GM21723 (cell line): ENCODE data around the gene BTG4.

ENCODE experiments used
- ATAC-seq: cut with Tn5 transposase; IDR thresholded peaks from one replicate; pipeline ENCODE4 v1.9.1; 2021; ENCODE audit warnings: mild to moderate bottlenecking, moderate library complexity; ENCODE audit not compliant: unreplicated experiment

Gene BTG4

GRCh38 chr11:111538407-111539114, 26.4 kb upstream of the BTG4 start:
- no peak for ATAC-seq

DNA sequence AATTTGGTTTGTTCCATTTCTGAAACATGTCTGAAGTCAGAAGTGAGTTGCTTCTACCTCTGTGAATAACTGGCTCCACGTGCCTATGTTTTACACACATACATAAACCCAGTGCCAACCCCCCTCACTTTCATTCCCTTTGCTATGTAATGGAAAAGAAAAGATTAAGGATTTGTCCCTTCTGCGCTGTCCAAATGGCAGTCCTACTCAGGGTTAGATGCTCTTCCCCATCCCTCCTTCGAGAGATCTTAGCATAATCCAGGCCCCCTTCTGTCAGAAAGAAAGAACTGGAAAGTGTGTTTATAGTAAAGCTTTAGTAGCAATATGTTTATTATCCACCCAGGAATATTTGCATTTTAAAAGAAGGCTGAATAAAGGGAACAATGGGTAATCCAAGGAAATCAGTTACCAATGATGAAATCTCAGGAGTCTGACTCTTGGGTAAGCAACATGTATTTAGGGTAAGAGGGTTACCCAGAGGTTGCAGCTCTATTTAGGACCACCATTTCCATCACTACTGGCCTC, 25.2 kb upstream of the BTG4 start:
- ATAC-seq: no peak

- ATAC-seq: no peak
These were observed 23.1 kb upstream of the BTG4 start for GRCh38 chr11:111535281-111535680.

- ATAC-seq: no peak
These were observed 20.2 kb upstream of the BTG4 start for GRCh38 chr11:111532365-111532709.

DNA sequence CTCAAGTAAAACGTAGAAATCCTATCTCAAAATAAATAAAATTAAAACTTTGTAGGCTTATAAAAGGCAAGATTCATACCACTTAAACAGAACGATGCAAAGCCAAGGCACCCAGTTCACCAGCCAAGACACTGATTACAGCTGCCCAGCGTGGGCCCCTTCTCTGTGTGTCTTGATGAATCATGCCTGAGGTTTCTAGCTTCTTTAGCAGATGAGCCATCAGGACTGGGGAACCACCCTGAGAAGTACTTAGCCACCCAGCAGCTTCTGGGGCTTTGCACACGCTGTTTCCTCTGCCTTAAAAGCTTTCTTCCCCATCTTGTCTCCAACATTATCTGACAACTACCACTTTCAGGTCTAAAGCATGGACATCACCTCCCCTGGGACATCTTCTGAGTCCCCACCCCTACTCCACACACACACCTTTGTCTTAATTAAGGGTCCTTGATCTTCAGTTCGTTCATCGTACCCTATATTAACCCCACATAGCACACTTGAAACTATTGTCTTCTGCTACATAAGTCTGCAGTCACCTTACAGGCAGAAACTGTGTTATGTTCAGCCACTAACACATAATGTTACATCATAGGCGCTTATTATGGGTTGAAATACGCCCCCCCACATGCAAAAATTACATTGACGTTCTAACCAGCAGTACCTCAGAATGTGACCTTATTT, 19.6 kb upstream of the BTG4 start:
- ATAC-seq: peak; percentile 87

GRCh38 chr11:111531136-111531535, 18.9 kb upstream of the BTG4 start:
- no peak for ATAC-seq

GRCh38 chr11:111530091-111530490, 17.9 kb upstream of the BTG4 start:
- ATAC-seq: no peak

GRCh38 chr11:111528557-111528956, 16.4 kb upstream of the BTG4 start:
- ATAC-seq: no peak

DNA sequence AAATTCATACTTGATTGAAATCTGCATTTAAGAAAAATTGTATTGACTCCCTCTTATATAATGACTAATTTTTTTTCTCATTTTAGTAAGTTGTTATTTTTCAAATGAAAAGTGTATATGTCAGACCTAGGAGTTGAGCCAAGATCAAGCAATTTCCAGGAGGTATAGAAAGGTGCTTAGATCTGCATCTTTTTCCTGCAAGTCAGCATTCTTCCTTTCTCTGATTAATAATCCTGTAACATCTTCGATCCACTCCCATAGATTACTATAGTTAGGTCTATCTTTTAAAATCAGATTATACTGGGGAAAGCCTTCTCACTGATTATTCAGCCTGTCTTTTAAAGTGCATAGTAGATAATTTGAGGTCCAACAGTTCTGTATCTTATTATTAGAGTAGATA, 15.1 kb upstream of the BTG4 start:
- ATAC-seq: no peak

DNA sequence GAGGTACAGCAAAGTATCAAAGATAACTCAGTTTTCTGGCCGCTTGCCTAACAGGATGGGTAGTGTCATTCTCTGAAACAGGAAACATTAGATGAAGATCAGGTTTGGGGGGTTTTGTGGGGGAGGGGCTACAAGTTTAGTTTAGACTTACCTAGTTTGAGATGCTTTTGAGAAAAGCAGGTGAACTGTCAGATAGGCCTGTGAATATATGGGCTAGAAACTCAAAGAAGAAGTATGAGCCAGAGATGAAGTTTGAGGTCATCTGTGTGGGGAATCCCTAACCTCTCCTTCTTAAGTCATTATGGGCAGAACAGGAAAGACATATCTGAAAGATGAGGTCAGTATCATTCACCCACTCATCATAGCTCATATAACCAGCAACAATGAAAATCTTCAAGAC, 14.3 kb upstream of the BTG4 start:
- no peak for ATAC-seq

GRCh38 chr11:111525456-111525855, 13.3 kb upstream of the BTG4 start:
- ATAC-seq: no peak

DNA sequence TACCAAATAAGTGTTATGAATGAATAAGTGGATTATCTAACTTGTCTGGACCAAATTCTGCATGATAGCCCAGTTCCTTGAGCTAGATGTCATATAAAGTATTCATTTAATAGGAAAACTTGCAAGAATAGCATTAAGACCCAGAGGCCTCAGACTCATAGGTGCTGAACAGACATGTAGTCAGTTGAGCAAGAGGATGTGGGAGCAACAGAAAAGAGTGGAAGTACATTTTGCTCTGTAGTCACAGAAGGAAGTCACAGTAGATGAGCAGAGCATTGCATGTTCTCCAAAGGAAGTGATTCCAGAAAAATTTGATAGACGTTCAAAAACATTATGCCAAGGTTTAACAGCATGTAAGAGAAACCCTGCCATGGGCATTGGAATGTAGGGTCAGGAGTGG, 11.9 kb upstream of the BTG4 start:
- no peak for ATAC-seq

- no peak for ATAC-seq
These were observed 11.2 kb upstream of the BTG4 start for GRCh38 chr11:111523343-111523742.

GRCh38 chr11:111522426-111522825, 10.2 kb upstream of the BTG4 start:
- no peak for ATAC-seq

DNA sequence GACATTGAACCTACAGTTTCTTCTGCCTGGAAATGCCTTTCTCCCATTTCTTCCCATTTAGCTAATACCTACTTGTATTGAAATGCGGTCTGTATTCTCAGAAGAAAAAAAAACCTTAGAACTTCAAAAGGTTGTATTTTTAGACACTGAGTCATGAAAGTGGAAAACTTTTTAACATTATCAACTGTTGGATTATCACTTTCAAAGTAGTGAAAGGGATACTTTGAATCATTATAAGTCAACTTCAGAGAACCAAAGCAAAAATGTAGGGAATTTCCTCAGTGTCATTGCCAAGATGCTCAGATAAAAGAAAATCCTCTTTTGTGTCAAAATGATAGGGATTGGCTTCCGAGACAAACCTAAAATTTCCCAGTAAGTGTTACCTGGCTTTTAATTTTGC, 8.9 kb upstream of the BTG4 start:
- ATAC-seq: no peak

- ATAC-seq: no peak
These were observed 8.4 kb upstream of the BTG4 start for GRCh38 chr11:111520560-111520959.

DNA sequence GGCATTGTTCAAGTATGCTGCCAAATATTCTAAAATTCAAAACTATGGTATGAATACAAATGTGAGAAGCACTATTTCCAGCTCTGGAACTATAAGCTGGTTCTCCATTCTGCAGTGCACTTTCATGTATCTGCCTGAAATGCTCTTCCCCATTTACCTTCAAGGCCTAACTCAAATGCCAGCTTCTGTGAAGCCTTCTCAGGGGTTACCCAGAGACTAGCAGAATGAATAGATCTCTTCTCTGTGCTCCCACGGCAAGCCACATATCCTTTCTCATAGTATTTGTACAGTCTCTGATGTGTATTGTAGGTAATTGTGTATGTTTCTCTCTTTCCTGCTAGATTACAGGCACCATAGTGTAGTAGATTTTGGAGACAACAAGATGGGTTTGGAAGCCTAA, 6.5 kb upstream of the BTG4 start:
- no peak for ATAC-seq

DNA sequence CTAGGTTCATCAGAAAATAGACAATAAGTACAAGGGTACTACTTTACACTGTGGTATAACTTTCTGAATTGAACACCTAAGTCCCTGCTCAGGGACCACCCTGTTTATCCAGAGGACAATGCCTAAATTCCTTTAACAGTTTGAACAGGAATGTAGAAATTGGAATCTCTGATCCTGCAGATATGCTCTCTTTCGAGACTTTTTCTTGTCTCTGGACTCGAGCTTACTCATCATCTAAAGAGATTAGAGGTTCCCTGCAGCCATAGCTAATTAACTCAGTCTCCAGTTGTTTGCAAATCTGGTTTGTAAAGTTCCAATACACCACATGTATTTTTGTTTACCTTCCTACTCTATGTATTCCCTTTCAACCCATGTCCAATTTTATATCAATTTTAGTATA, 3.4 kb upstream of the BTG4 start:
- no peak for ATAC-seq

GRCh38 chr11:111514216-111515031, 2.2 kb upstream of the BTG4 start, which contains the start of gene HOATZ:
TSS of gene HOATZ (plus strand) at chr11:111514778. CDS start at chr11:111514785, 7 bp downstream.
- ATAC-seq: no peak

- no peak for ATAC-seq
These were observed 1.0 kb upstream of the BTG4 start for GRCh38 chr11:111513240-111513605.

DNA sequence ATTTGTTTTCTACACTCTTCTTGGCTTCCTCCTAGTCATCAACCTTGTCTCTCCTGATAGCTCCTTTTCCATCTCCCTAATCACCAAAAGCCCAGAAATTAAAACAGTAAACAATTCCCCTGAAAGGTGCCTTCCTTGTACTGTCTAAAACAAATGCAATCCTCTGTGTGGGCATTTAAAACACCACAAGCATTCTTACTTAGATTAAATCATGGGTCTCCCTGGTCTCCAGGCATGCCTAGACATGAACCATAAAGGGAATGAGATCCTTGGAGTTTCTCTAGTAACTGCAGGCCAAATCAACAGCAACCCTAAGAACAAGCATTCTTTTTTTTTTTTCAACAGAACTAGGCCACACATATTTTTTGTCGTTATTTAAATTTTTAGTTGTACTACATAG, 1.9 kb downstream of the BTG4 start:
- ATAC-seq: no peak

GRCh38 chr11:111502611-111503010, 9.6 kb downstream of the BTG4 start:
- no peak for ATAC-seq
